ENCODE measurements around the gene PHACTR2.

DNA sequence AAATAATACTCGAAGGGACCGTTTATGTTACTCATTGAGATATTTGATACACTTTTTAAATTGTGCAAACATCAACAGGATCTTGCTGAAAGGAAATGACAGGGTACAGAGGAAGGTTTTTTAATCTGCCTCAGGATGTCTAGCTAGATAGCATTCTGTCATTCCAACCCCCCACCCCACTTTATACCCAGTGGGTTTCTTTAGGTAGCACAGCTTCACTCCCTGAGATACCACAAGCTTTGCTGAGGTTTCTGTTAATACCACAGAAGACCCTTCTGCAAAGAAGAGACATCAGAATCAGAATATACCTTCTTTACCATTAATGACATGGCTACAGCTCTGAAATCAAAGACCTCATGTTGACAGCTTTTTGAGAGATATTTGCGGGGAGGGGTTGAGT, 1.3 kb downstream of the PHACTR2 start:
- TF ChIP-seq, protein P1, sequence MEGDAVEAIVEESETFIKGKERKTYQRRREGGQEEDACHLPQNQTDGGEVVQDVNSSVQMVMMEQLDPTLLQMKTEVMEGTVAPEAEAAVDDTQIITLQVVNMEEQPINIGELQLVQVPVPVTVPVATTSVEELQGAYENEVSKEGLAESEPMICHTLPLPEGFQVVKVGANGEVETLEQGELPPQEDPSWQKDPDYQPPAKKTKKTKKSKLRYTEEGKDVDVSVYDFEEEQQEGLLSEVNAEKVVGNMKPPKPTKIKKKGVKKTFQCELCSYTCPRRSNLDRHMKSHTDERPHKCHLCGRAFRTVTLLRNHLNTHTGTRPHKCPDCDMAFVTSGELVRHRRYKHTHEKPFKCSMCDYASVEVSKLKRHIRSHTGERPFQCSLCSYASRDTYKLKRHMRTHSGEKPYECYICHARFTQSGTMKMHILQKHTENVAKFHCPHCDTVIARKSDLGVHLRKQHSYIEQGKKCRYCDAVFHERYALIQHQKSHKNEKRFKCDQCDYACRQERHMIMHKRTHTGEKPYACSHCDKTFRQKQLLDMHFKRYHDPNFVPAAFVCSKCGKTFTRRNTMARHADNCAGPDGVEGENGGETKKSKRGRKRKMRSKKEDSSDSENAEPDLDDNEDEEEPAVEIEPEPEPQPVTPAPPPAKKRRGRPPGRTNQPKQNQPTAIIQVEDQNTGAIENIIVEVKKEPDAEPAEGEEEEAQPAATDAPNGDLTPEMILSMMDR (IDR thresholded peaks at IDR 0.05): no peak
- no peak for TF ChIP-seq POLR2A (IDR thresholded peaks at IDR 0.05)

Measured in gastroesophageal sphincter (tissue), 3 donors.